ENCODE measurements around the gene PLPP4. TPM values are rescaled to one million over a fixed set of nuclear protein-coding genes. Genes with fewer than 3 reads are reported as not detected.
A peak's percentile ranks its signal among the peaks of the same experiment; 100 is the strongest.

PLPP4 gene
- total RNA-seq, 1 experiment from 2014 or later: not detected

GRCh38 chr10:120606051-120606764, 149.2 kb downstream of the PLPP4 start:
- CTCF ChIA-PET: no interaction called here
- Histone ChIP-seq H3K4me3 (replicated peaks in 1 of 2; ENCODE audit: low read depth in 1 of 2, low read length in 2 of 2) (no peak overlapping the region), H2AFZ (ENCODE audit: low read depth, low read length, poor library complexity, severe bottlenecking) (no peak overlapping the region), H3K4me1 (ENCODE audit: control insufficient read depth in 1 of 2, insufficient read depth in 2 of 2, low read length in 2 of 2) (peaks cover 0 to 1% of the 10 kb centered on the region in 2 experiments; a peak in 1 of 4 replicates), H3K27me3 (ENCODE audit: insufficient read depth, low read length) (0 out of 2 replicates have a peak, but pooled peaks cover 5% of the 10 kb centered on the region), H3K9ac (ENCODE audit: low read length) (no peak overlapping the region), H3K27ac (ENCODE audit: low read depth, low read length) (no peak overlapping the region), H3K9me2 (ENCODE audit: insufficient read depth) (no peaks in the 10 kb centered on the region), H4K20me1 (ENCODE audit: insufficient read depth) (no peaks in the 10 kb centered on the region), H3K36me3 (ENCODE audit: control insufficient read depth in 1 of 2, insufficient read depth in 2 of 2, low read length in 2 of 2) (no peaks in the 10 kb centered on the region), H3K79me2 (ENCODE audit: insufficient read depth, low read length) (no peaks in the 10 kb centered on the region), H3K9me3 (ENCODE audit: control insufficient read depth in 1 of 2, insufficient read depth in 1 of 2, low read depth in 1 of 2, low read length in 2 of 2) (no peaks in the 10 kb centered on the region; a peak in 1 of 4 replicates), H3K4me2 (ENCODE audit: low read length) (no peak overlapping the region)
- RAD21 ChIA-PET (ENCODE audit: low non-redundant PET in 1 of 2, low total read pairs in 2 of 2, uncharacterized antibody in 2 of 2, unreplicated experiment in 2 of 2): no interaction called here
- no TSS peak for BruUV-seq (replicated peaks)
- 0 out of 2 replicates have a peak, but pooled peaks have one; percentile 34 for ATAC-seq
- intact Hi-C loops (cut with micrococcal nuclease): no loop called here
- TF ChIP-seq REST (IDR thresholded peaks at IDR 0.05; ENCODE audit: low read depth): no peak
- TF ChIP-seq POLR2AphosphoS5 (IDR thresholded peaks at IDR 0.05; ENCODE audit: low read depth, low read length): no peak
- no peak for TF ChIP-seq JUND (IDR thresholded peaks at IDR 0.05)
- TF ChIP-seq RAD21 (IDR thresholded peaks at IDR 0.05; ENCODE audit: low read depth): no peak
- no peak for TF ChIP-seq TCF7L2 (IDR thresholded peaks at IDR 0.05; ENCODE audit: borderline replicate concordance, extremely low read depth, insufficient read depth, insufficient read length)
- no peak for TF ChIP-seq ATF3 (IDR thresholded peaks at IDR 0.05)
- TF ChIP-seq YY1 (IDR thresholded peaks at IDR 0.05; ENCODE audit: extremely low read depth, insufficient replicate concordance, low read depth, low read length): no peak
- no peak for TF ChIP-seq SRF (IDR thresholded peaks at IDR 0.05; ENCODE audit: low read depth)
- TF ChIP-seq SIN3A (IDR thresholded peaks at IDR 0.05; ENCODE audit: low read depth): no peak
- TF ChIP-seq EZH2phosphoT487 (IDR thresholded peaks at IDR 0.05; ENCODE audit: borderline replicate concordance): no peak
- no peak for TF ChIP-seq FOSL1 (IDR thresholded peaks at IDR 0.05; ENCODE audit: low read depth)
- no peak for TF ChIP-seq POLR2A (IDR thresholded peaks at IDR 0.05; ENCODE audit: borderline replicate concordance, extremely low read depth, insufficient read depth, insufficient read length)
- no peak for TF ChIP-seq SP1 (IDR thresholded peaks at IDR 0.05; ENCODE audit: low read depth)
- TF ChIP-seq CBX3 (IDR thresholded peaks at IDR 0.05; ENCODE audit: low read depth): no peak
- TF ChIP-seq ELF1 (IDR thresholded peaks at IDR 0.05; ENCODE audit: borderline replicate concordance, low read depth): no peak
- TF ChIP-seq CEBPB (IDR thresholded peaks at IDR 0.05; ENCODE audit: low read depth): no peak
- TF ChIP-seq EZH2 (IDR thresholded peaks at IDR 0.05): no peak
- POLR2A ChIA-PET: no interaction called here
- DNase-seq (ENCODE audit: low read depth, low spot score): no peak
